HG03108 (cell line): Measurements from ENCODE around the gene MAML2.

Source experiments
- ATAC-seq: cut with Tn5 transposase; IDR thresholded peaks from one replicate; pipeline ENCODE4 v1.9.1; 2021; ENCODE audit warnings: moderate library complexity; ENCODE audit not compliant: unreplicated experiment

The MAML2 gene

DNA sequence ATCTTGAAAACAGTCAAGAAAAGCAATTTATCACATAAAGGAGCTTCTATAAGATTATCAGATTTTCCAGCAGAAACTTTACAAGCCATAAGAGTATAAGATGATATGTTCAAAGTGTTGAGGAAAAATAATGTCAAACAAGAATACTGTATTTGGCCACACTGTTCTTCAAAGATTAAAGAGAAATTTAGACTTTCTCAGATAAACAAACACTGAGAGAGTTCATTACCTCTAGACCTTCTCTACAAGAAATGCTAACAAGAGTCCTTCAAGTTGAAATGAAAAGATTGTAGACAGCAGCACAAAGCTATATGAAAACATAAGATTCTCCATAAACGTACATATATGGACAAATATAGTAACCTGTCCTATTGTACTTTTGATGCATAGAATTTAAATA lies 411.1 kb downstream of the MAML2 start:
- ATAC-seq = no peak

DNA sequence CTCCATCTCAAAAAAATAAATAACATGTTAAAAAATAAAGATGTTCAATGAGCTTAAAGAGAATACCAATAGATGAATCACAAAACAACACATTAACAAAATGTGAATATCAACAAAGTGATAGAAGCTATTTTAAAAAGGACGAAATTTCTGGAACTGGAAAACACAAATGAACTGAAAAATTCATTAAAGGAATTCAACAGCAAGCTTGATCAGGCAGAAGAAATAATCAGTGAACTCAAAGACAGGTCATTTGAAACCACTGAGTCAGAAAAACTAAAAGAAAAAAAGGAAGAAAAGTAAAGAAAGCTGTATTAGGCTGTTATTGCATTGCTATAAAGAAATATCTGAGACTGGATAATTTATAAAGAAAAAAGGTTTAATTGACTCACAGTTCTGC lies 412.0 kb downstream of the MAML2 start:
- ATAC-seq = no peak

DNA sequence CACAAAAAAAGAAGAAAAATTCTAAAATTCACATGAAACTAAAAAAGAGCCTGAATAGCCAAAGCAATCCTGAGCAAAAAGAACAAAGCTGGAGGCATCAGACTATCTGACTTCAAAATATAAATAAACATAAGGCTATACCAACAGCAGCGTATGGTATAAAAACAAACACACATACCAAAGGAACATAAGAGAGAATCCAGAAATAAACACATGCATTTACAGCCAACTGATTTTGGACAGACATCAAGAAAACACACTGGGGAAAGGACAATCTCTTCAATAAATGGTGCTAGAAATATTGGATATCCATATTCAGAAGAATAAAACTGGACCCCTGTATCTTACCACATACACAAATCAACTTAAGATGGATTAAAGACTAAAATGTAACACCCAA lies 416.3 kb downstream of the MAML2 start:
- no peak for ATAC-seq
